ENCODE measurements around the gene ARHGEF2.

- TF ChIP-seq POLR2A (IDR thresholded peaks at IDR 0.05; ENCODE audit: low read length) (no peak), GATA1 (IDR thresholded peaks at IDR 0.05; ENCODE audit: low read depth, low read length) (no peak)
These were observed 30.6 kb downstream of the ARHGEF2 start for GRCh38 chr1:155947741-155948140.
